ENCODE results near the gene CIAPIN1.
"Not testable (repeated sequence)": the region's sequence is repeated elsewhere in the genome, so short reads cannot be mapped to it uniquely, and the experiment has no call there.

DNA sequence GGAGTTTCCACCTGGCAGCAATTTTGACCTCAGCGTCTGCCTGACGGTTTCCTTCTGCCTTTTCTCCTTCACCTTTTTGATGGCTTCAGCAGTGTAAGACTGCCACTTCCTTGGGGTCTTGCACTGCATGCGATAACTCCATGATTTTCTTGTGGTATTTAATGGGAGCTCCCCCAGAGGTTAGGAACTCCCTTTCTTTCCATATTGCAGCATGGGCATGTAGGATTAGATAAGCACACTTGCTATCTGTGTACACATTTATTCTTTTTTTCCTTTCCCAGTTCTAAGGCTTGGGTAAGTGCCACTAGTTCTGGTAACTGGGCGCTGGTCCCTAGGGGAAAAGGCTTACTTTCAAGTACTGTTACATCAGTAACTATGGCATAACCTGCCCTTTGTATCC is 49.7 kb downstream of the CIAPIN1 start:
- TF ChIP-seq SUZ12 (IDR thresholded peaks at IDR 0.05; ENCODE audit: extremely low read depth, insufficient read depth, insufficient read length); ZNF274 (IDR thresholded peaks at IDR 0.05; ENCODE audit: low read depth, low read length): not testable (repeated sequence)
